Suppressor macrophage treated with lipopolysaccharide for 1 hour (primary cell): Measurements from ENCODE around the gene CD44.
A peak's percentile ranks its signal among the peaks of the same experiment; 100 is the strongest.
"Not testable (repeated sequence)": the region's sequence is repeated elsewhere in the genome, so short reads cannot be mapped to it uniquely, and the experiment has no call there.

Source experiments
- DNase-seq, 3 donors: peaks; one replicate each; pipeline ENCODE4 v3.0.0-alpha.2; 2020 to 2022

CD44 gene

GRCh38 chr11:35138943-35139721 is at the start of gene CD44:
Gene CD44, plus strand, starts transcription at chr11:35139171. Its CDS starts 133 bp downstream, at chr11:35139304.
- DNase-seq = peak; percentile 96 to 98 (median 98)

GRCh38 chr11:35089666-35090065 is 49.3 kb upstream of the CD44 start:
- peak; percentile 55 to 66 (median 62) for DNase-seq

- DNase-seq = no peak
Observed at GRCh38 chr11:35090125-35090524, 48.8 kb upstream of the CD44 start.

- not testable (repeated sequence) for DNase-seq
Observed at GRCh38 chr11:35090991-35091390, 48.0 kb upstream of the CD44 start.

- DNase-seq = no peak
Observed at GRCh38 chr11:35096723-35097122, 42.2 kb upstream of the CD44 start.

- DNase-seq = no peak
Observed at GRCh38 chr11:35097814-35098455, 41.0 kb upstream of the CD44 start.

- DNase-seq = peak in 2 of 3 donors; percentile 45 to 47
Observed at GRCh38 chr11:35098855-35099254, 40.1 kb upstream of the CD44 start.

- DNase-seq = peak in 2 of 3 donors; percentile 21 to 30
Observed at GRCh38 chr11:35099278-35100012, 39.5 kb upstream of the CD44 start.

GRCh38 chr11:35100013-35100383 is 39.0 kb upstream of the CD44 start:
- no peak for DNase-seq

- no peak for DNase-seq
Observed at GRCh38 chr11:35101223-35101622, 37.7 kb upstream of the CD44 start.

GRCh38 chr11:35102267-35102666 is 36.7 kb upstream of the CD44 start:
- no peak for DNase-seq

- DNase-seq = no peak
Observed at GRCh38 chr11:35103366-35104208, 35.4 kb upstream of the CD44 start.

GRCh38 chr11:35104655-35105054 is 34.3 kb upstream of the CD44 start:
- DNase-seq = no peak

- no peak for DNase-seq
Observed at GRCh38 chr11:35105319-35106079, 33.5 kb upstream of the CD44 start.

GRCh38 chr11:35106595-35106994 is 32.4 kb upstream of the CD44 start:
- DNase-seq = peak in 2 of 3 donors; percentile 37 to 44

GRCh38 chr11:35107861-35108260 is 31.1 kb upstream of the CD44 start:
- DNase-seq = peak; percentile 38 to 53 (median 47)

GRCh38 chr11:35108336-35108735 is 30.6 kb upstream of the CD44 start:
- DNase-seq = peak; percentile 46 to 74 (median 53)

- DNase-seq = peak; percentile 51 to 72 (median 52)
Observed at GRCh38 chr11:35109041-35109440, 29.9 kb upstream of the CD44 start.

GRCh38 chr11:35109827-35110226 is 29.1 kb upstream of the CD44 start:
- DNase-seq = no peak

- peak; percentile 75 to 83 (median 77) for DNase-seq
Observed at GRCh38 chr11:35111161-35112055, 27.6 kb upstream of the CD44 start.
